H7 (cell line): ENCODE data around the gene ADORA3. TPM values are rescaled to one million over a fixed set of nuclear protein-coding genes. Genes with fewer than 3 reads are reported as not detected.

Source experiments
- DNase-seq: peaks from one replicate; pipeline ENCODE4 v3.0.0; 2012
- H3K27me3 ChIP-seq: 2 replicates; pipeline ENCODE4 v1.6.0; 2011; ENCODE audit warnings: mild to moderate bottlenecking, low read length; ENCODE audit not compliant: control insufficient read depth, insufficient read depth
- H3K36me3 ChIP-seq: replicated peaks from 2 replicates; pipeline ENCODE4 v1.5.1; 2011; ENCODE audit warnings: low read length; ENCODE audit not compliant: control insufficient read depth, insufficient read depth
- H3K4me3 ChIP-seq: 2 replicates; pipeline ENCODE4 v1.5.1; 2011; ENCODE audit warnings: low read depth, mild to moderate bottlenecking, control low read depth, low read length, moderate library complexity; ENCODE audit not compliant: insufficient read depth
- total RNA-seq: library from RNA; depleted of rRNA; stranded (reverse); fragments of >200 nt; shearing (Covaris generic); gene quantifications from 2 replicates; pipeline ENCODE4 v1.2.3, GENCODE V29; 2014

ADORA3 gene
- total RNA-seq, 1 experiment from 2014 or later = not detected

GRCh38 chr1:111515291-111516004 lies 12.0 kb upstream of the ADORA3 start:
- DNase-seq = no peak
- Histone ChIP-seq H3K36me3 (no peaks in the 10 kb centered on the region), H3K27me3 (no peaks in the 10 kb centered on the region), H3K4me3 (peak overlapping the region; percentile 17; the same call in 1 of the 2 replicates)

- H3K36me3 ChIP-seq = no peaks in the 10 kb centered on the region
- no peak overlapping the region for H3K4me3 ChIP-seq
- DNase-seq = no peak
- no peaks in the 10 kb centered on the region for H3K27me3 ChIP-seq
These were observed 10.1 kb upstream of the ADORA3 start for GRCh38 chr1:111513410-111514020.

- H3K27me3 ChIP-seq = no peaks in the 10 kb centered on the region
- DNase-seq = no peak
- no peaks in the 10 kb centered on the region for H3K36me3 ChIP-seq
- H3K4me3 ChIP-seq = no peak overlapping the region
These were observed 9.5 kb upstream of the ADORA3 start for GRCh38 chr1:111512931-111513330.

DNA sequence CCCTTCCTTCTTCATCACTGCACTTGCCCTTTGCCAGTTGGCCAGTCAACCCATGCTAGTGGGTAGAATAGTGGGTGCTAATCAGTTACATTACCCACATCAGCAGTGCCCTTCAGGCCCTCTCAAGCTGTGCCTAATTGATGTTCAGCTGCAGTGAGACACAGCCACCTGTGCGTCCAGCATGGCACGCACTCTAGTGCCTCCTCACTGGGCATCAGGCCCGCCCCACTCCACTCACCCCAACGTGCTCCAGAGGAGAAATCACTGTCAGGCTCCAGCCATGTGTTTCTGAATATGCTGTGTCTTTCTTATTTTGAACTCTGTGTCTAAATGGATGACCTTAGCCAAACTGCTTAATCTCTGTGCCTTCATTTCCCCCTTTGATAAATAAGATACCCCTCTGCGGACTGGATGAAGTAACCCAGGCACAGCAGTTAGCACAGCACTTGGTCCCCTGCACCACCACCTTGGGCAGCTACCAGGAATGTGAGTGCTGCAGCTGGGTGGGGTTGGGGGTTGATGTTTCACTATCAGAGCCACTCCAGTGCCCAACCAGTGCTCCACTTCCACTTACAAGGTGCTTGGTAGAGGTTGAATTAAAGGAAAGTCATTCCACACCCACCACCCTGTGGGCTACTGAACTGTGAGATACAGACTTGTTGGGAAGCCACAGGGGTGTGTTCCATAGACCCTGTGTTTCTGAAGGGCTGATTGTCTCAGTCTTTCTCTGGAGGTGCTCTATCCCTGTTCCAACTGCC lies 8.9 kb upstream of the ADORA3 start:
- DNase-seq = no peak
- no peak overlapping the region for H3K4me3 ChIP-seq
- no peaks in the 10 kb centered on the region for H3K27me3 ChIP-seq
- no peaks in the 10 kb centered on the region for H3K36me3 ChIP-seq

- Histone ChIP-seq H3K27me3 (no peaks in the 10 kb centered on the region), H3K4me3 (no peak overlapping the region), H3K36me3 (no peaks in the 10 kb centered on the region)
- DNase-seq = no peak
These were observed 7.9 kb upstream of the ADORA3 start for GRCh38 chr1:111511370-111511769.

DNA sequence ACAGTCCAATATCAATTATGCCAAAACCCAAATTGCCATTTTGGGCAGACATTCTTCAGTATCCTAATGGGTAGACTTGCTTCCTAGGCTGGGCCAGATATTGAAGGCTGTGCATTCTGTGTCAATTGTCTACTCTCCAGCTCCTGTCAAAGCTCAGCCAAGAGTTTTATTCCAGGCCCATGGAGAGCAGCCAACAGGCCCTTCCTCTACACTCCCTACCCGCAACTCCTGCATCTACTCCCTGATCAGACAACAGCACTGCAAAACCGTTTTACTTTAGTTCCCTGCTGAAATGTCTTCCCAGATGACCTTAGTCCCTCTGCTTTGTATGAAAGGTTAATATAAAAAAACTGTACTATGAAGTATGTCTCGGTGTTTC lies 6.6 kb upstream of the ADORA3 start:
- H3K27me3 ChIP-seq = no peaks in the 10 kb centered on the region
- H3K4me3 ChIP-seq = no peak overlapping the region
- H3K36me3 ChIP-seq = no peaks in the 10 kb centered on the region
- DNase-seq = no peak

DNA sequence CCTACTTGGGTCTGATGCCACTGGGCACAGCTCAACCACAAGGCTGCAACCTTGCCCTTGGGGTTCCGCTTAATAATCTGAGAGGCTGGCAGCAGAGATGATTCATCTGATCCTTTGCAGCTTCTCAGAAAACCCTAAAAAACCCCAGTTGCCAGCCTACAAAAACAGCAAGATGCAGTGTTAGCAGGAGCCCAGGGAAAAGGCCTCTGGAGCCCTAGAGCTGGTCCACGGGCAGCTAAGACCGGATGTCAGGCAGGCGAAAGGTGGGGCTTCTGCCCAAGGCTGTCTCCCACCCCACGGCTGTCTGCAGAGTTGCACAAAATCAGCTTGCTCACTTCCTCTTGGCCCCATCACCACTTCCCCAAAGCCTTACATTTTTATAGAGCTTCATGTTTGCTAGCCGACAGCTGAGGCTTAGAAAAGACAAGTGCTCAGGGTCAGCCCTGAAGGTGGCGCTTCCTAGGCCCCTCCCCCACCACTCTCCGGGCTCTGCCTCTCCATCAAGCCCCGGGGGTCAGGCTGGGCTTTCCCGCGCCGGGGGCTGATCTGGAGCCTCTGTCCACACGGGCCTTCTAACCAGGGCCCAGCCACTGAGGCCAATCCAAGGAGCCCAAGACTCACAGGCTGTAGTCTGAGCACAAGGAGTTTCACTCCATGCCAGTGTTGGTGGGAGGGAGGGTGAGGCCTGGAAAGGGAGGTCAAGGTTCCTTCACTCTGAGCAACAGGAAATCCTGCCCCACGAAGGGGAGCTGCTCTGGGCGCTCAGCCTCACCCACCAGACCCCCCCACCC lies 4.2 kb upstream of the ADORA3 start:
- Histone ChIP-seq H3K36me3 (no peaks in the 10 kb centered on the region), H3K4me3 (peak overlapping the region; percentile 17), H3K27me3 (no peaks in the 10 kb centered on the region; the same call in 1 of the 2 replicates)
- DNase-seq = peak; percentile 82

DNA sequence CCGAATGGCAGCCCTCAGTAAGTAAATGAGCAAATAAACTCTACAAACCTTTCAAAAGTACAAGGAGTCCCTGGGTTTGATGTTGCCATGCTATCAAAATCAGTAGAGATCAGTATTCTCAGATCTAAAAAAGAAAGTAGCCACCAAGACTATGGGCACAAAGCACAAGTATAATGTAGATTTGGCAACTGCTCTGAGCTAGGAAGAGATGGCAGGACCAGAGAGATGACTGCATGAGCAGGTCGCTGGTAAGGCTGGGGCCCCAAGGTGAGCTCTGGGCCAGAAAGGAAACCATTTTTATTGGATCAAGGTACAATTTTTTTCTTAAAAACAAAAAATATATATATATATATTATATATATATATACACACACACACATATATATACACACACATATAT lies 3.1 kb upstream of the ADORA3 start:
- no peaks in the 10 kb centered on the region for H3K36me3 ChIP-seq
- H3K4me3 ChIP-seq = no peak overlapping the region
- no peaks in the 10 kb centered on the region; the same call in 1 of the 2 replicates for H3K27me3 ChIP-seq
- DNase-seq = no peak

DNA sequence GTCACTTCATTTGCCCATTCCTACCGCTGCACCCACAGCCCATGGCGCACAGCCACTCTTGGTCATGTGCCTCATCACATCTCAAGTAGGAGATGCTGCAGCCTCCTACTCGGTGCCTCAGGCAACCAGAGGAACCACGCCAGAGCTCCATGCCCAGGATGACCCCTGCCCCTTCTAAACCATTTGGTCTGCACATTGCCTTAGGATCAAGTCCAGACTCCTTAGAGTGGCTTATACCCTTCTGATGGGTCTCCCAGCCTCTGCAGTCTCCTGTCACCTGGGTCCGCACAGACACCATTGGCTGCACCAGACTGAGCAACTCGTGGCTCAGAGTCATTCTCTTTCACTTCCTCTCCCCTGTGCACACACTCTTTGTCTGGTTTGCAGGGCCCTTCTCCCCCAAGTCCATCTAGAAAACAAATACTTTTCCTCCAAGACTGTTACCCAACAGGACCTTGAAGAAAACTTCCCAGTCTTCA lies 2.2 kb upstream of the ADORA3 start:
- Histone ChIP-seq H3K4me3 (no peak overlapping the region), H3K27me3 (no peaks in the 10 kb centered on the region; the same call in 1 of the 2 replicates), H3K36me3 (no peaks in the 10 kb centered on the region)
- DNase-seq = no peak

GRCh38 chr1:111504097-111504496 lies 664 bp upstream of the ADORA3 start:
- no peak for DNase-seq
- no peaks in the 10 kb centered on the region for H3K36me3 ChIP-seq
- H3K4me3 ChIP-seq = no peak overlapping the region
- H3K27me3 ChIP-seq = no peaks in the 10 kb centered on the region; the same call in 1 of the 2 replicates

GRCh38 chr1:111501645-111502044 lies 1.8 kb downstream of the ADORA3 start:
- no peak overlapping the region for H3K4me3 ChIP-seq
- H3K36me3 ChIP-seq = no peaks in the 10 kb centered on the region
- no peaks in the 10 kb centered on the region; the same call in 1 of the 2 replicates for H3K27me3 ChIP-seq
- no peak for DNase-seq

GRCh38 chr1:111499026-111499785 lies 4.2 kb downstream of the ADORA3 start:
- H3K4me3 ChIP-seq = no peak overlapping the region
- H3K27me3 ChIP-seq = no peaks in the 10 kb centered on the region; the same call in 1 of the 2 replicates
- no peak for DNase-seq
- H3K36me3 ChIP-seq = no peaks in the 10 kb centered on the region

DNA sequence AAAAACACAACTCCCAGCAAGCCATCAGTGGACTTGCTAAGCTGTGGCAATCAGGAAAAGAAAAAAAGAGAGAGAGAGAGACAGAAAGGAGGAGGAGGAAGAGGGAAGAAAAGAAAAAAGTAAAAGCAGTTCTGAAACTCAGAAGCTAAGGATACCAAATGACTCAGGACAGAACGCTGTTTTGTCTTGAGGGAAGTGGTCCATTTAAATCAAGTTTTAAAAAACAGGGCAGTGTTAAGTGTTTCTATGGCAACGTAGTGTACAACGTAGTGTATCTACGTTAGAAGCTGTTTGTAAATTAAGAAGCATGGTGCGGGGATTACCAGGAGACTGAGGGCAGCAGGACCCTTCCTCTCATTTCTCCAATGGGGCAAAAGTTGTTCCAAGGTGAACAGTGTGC lies 5.8 kb downstream of the ADORA3 start:
- H3K36me3 ChIP-seq = no peaks in the 10 kb centered on the region
- no peak overlapping the region for H3K4me3 ChIP-seq
- H3K27me3 ChIP-seq = no peaks in the 10 kb centered on the region
- DNase-seq = no peak

GRCh38 chr1:111496398-111496797 lies 7.0 kb downstream of the ADORA3 start:
- Histone ChIP-seq H3K36me3 (no peaks in the 10 kb centered on the region), H3K4me3 (no peak overlapping the region)
- DNase-seq = no peak

More at GRCh38 chr1:111496398-111496797, 7.0 kb downstream of the ADORA3 start:
- H3K27me3 ChIP-seq = no peaks in the 10 kb centered on the region
